SJCRH30 (cell line): ENCODE results near the gene POU6F2. TPM values are rescaled to one million over a fixed set of nuclear protein-coding genes. Genes with fewer than 3 reads are reported as not detected.
A peak's percentile ranks its signal among the peaks of the same experiment; 100 is the strongest.

ENCODE experiments used
- DNase-seq, 2 experiments: peaks; one replicate each; pipeline ENCODE4 v3.0.0-alpha.2; 2015 to 2020
- H3K27ac ChIP-seq: fragments of 250-450 bp; sonication (Bioruptor Pico); 2 replicates; pipeline ENCODE4 v1.5.1; 2020; ENCODE audit warnings: mild to moderate bottlenecking, moderate library complexity
- H3K27me3 ChIP-seq: fragments of 250-450 bp; sonication (Bioruptor Pico); 2 replicates; pipeline ENCODE4 v1.5.1; 2020; ENCODE audit warnings: mild to moderate bottlenecking, moderate library complexity
- H3K36me3 ChIP-seq: fragments of 250-450 bp; sonication (Bioruptor Pico); 2 replicates; pipeline ENCODE4 v1.5.1; 2020; ENCODE audit warnings: mild to moderate bottlenecking, moderate library complexity
- H3K4me1 ChIP-seq: fragments of 250-450 bp; sonication (Bioruptor Pico); 2 replicates; pipeline ENCODE4 v1.5.1; 2020; ENCODE audit warnings: mild to moderate bottlenecking, moderate library complexity
- H3K4me3 ChIP-seq: fragments of 250-450 bp; sonication (Bioruptor Pico); 2 replicates; pipeline ENCODE4 v1.5.1; 2020; ENCODE audit warnings: mild to moderate bottlenecking, moderate library complexity
- H3K9me3 ChIP-seq: fragments of 250-450 bp; sonication (Bioruptor Pico); replicated peaks from 2 replicates; pipeline ENCODE4 v1.5.1; 2020; ENCODE audit warnings: mild to moderate bottlenecking, moderate library complexity
- total RNA-seq: library from RNA; depleted of rRNA; stranded (reverse); fragments of >200 nt; shearing (Covaris generic); gene quantifications from 2 replicates; pipeline ENCODE4 v1.2.3, GENCODE V29; 2014

The POU6F2 gene
- total RNA-seq, 1 experiment from 2014 or later: not detected

- Histone ChIP-seq H3K9me3 (no peaks in the 10 kb centered on the region), H3K27ac (no peak overlapping the region), H3K4me1 (no peaks in the 10 kb centered on the region), H3K27me3 (no peaks in the 10 kb centered on the region), H3K36me3 (no peaks in the 10 kb centered on the region), H3K4me3 (no peak overlapping the region)
- no peak for DNase-seq
Measured at GRCh38 chr7:39336442-39336841, 358.7 kb downstream of the POU6F2 start.

- DNase-seq: no peak
- H3K9me3 ChIP-seq: no peaks in the 10 kb centered on the region
- H3K27ac ChIP-seq: no peak overlapping the region
- no peak overlapping the region for H3K4me3 ChIP-seq
- no peaks in the 10 kb centered on the region for H3K27me3 ChIP-seq
- H3K4me1 ChIP-seq: no peaks in the 10 kb centered on the region
- H3K36me3 ChIP-seq: no peaks in the 10 kb centered on the region
Measured at GRCh38 chr7:39338716-39339115, 361.0 kb downstream of the POU6F2 start.

- Histone ChIP-seq H3K36me3 (no peaks in the 10 kb centered on the region), H3K27ac (no peak overlapping the region), H3K9me3 (no peaks in the 10 kb centered on the region), H3K27me3 (0 out of 2 replicates have a peak, but pooled peaks cover 2% of the 10 kb centered on the region), H3K4me1 (no peaks in the 10 kb centered on the region), H3K4me3 (no peak overlapping the region)
- no peak for DNase-seq
Measured at GRCh38 chr7:39339591-39339990, 361.9 kb downstream of the POU6F2 start.

GRCh38 chr7:39341083-39341482 lies 363.4 kb downstream of the POU6F2 start:
- H3K27ac ChIP-seq: no peak overlapping the region
- H3K9me3 ChIP-seq: no peaks in the 10 kb centered on the region
- H3K4me3 ChIP-seq: no peak overlapping the region
- H3K4me1 ChIP-seq: no peaks in the 10 kb centered on the region
- 0 out of 2 replicates have a peak, but pooled peaks cover 2% of the 10 kb centered on the region for H3K27me3 ChIP-seq
- no peak for DNase-seq
- no peaks in the 10 kb centered on the region for H3K36me3 ChIP-seq

- no peak for DNase-seq
- Histone ChIP-seq H3K27ac (no peak overlapping the region), H3K9me3 (no peaks in the 10 kb centered on the region), H3K4me3 (no peak overlapping the region), H3K4me1 (no peaks in the 10 kb centered on the region), H3K27me3 (0 out of 2 replicates have a peak, but pooled peaks cover 2% of the 10 kb centered on the region), H3K36me3 (no peaks in the 10 kb centered on the region)
Measured at GRCh38 chr7:39342763-39343162, 365.1 kb downstream of the POU6F2 start.

- Histone ChIP-seq H3K9me3 (no peaks in the 10 kb centered on the region), H3K27ac (no peak overlapping the region), H3K4me1 (no peaks in the 10 kb centered on the region), H3K36me3 (no peaks in the 10 kb centered on the region), H3K27me3 (peaks cover 21% of the 10 kb centered on the region), H3K4me3 (no peak overlapping the region)
- DNase-seq: no peak
Measured at GRCh38 chr7:39349452-39350123, 371.9 kb downstream of the POU6F2 start.

- DNase-seq: peak in 1 of 2 experiments; percentile 12
- Histone ChIP-seq H3K27ac (no peak overlapping the region), H3K27me3 (peaks cover 21% of the 10 kb centered on the region)
Measured at GRCh38 chr7:39353615-39354376, 376.1 kb downstream of the POU6F2 start.

GRCh38 chr7:39355664-39356063 lies 378.0 kb downstream of the POU6F2 start:
- Histone ChIP-seq H3K9me3 (no peaks in the 10 kb centered on the region), H3K36me3 (no peaks in the 10 kb centered on the region), H3K27ac (no peak overlapping the region), H3K4me1 (no peaks in the 10 kb centered on the region), H3K4me3 (no peak overlapping the region), H3K27me3 (peaks cover 20% of the 10 kb centered on the region)
- DNase-seq: no peak

More at GRCh38 chr7:39353615-39354376, 376.1 kb downstream of the POU6F2 start:
- H3K9me3 ChIP-seq: no peaks in the 10 kb centered on the region
- no peaks in the 10 kb centered on the region for H3K4me1 ChIP-seq
- no peaks in the 10 kb centered on the region for H3K36me3 ChIP-seq
- H3K4me3 ChIP-seq: no peak overlapping the region

- peaks cover 17% of the 10 kb centered on the region for H3K27me3 ChIP-seq
- no peak overlapping the region for H3K4me3 ChIP-seq
Measured at GRCh38 chr7:39356172-39356925, 378.6 kb downstream of the POU6F2 start.

GRCh38 chr7:39357648-39358047 lies 379.9 kb downstream of the POU6F2 start:
- peak in 1 of 2 experiments; percentile 28 for DNase-seq
- no peaks in the 10 kb centered on the region for H3K36me3 ChIP-seq
- no peaks in the 10 kb centered on the region for H3K9me3 ChIP-seq
- H3K27ac ChIP-seq: no peak overlapping the region
- no peaks in the 10 kb centered on the region for H3K4me1 ChIP-seq
- no peak overlapping the region for H3K4me3 ChIP-seq
- peaks cover 9% of the 10 kb centered on the region for H3K27me3 ChIP-seq

More at GRCh38 chr7:39356172-39356925, 378.6 kb downstream of the POU6F2 start:
- no peaks in the 10 kb centered on the region for H3K4me1 ChIP-seq
- H3K36me3 ChIP-seq: no peaks in the 10 kb centered on the region
- no peak overlapping the region for H3K27ac ChIP-seq
- DNase-seq: no peak
- no peaks in the 10 kb centered on the region for H3K9me3 ChIP-seq

GRCh38 chr7:39360038-39360437 lies 382.3 kb downstream of the POU6F2 start:
- DNase-seq: no peak
- no peaks in the 10 kb centered on the region for H3K4me1 ChIP-seq
- H3K4me3 ChIP-seq: no peak overlapping the region
- H3K36me3 ChIP-seq: no peaks in the 10 kb centered on the region
- 0 out of 2 replicates have a peak, but pooled peaks cover 4% of the 10 kb centered on the region for H3K27me3 ChIP-seq
- no peak overlapping the region for H3K27ac ChIP-seq
- H3K9me3 ChIP-seq: no peaks in the 10 kb centered on the region

- H3K9me3 ChIP-seq: no peaks in the 10 kb centered on the region
- no peaks in the 10 kb centered on the region for H3K36me3 ChIP-seq
- H3K27me3 ChIP-seq: 0 out of 2 replicates have a peak, but pooled peaks cover 4% of the 10 kb centered on the region
- no peak for DNase-seq
- no peak overlapping the region for H3K4me3 ChIP-seq
- no peak overlapping the region for H3K27ac ChIP-seq
- no peaks in the 10 kb centered on the region for H3K4me1 ChIP-seq
Measured at GRCh38 chr7:39360766-39361165, 383.1 kb downstream of the POU6F2 start.

GRCh38 chr7:39365751-39366295 lies 388.1 kb downstream of the POU6F2 start:
- no peaks in the 10 kb centered on the region for H3K27me3 ChIP-seq

GRCh38 chr7:39367451-39367850 lies 389.7 kb downstream of the POU6F2 start:
- no peak for DNase-seq
- H3K4me1 ChIP-seq: no peaks in the 10 kb centered on the region
- no peaks in the 10 kb centered on the region for H3K36me3 ChIP-seq
- no peak overlapping the region for H3K27ac ChIP-seq
- no peaks in the 10 kb centered on the region for H3K9me3 ChIP-seq
- no peak overlapping the region for H3K4me3 ChIP-seq
- H3K27me3 ChIP-seq: no peaks in the 10 kb centered on the region

More at GRCh38 chr7:39365751-39366295, 388.1 kb downstream of the POU6F2 start:
- no peak overlapping the region for H3K4me3 ChIP-seq
- DNase-seq: no peak
- H3K27ac ChIP-seq: no peak overlapping the region
- no peaks in the 10 kb centered on the region for H3K36me3 ChIP-seq
- no peaks in the 10 kb centered on the region for H3K4me1 ChIP-seq
- H3K9me3 ChIP-seq: no peaks in the 10 kb centered on the region
